Measurements from ENCODE around the gene CD58.
"Not testable (repeated sequence)": the region's sequence is repeated elsewhere in the genome, so short reads cannot be mapped to it uniquely, and the experiment has no call there.

DNA sequence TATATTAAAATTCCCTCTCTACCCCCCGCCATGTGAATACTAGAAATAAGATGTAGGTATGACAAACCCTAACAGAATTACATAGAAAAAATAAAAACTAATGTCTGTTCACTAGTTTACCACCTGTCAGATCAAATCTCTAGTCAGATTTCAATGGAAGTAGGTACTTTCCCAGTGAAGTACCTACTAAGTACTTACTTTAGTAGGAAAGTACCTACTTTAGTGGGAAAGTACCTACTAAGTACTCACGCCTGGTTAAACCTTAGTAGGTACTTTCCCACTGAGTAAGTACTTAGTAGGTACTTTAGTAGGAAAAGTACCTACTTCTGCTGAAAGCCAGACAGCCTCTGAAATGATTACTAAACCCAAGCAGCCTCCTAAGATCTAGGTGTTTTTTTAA lies 38.0 kb upstream of the CD58 start:
- TF ChIP-seq, protein P1, sequence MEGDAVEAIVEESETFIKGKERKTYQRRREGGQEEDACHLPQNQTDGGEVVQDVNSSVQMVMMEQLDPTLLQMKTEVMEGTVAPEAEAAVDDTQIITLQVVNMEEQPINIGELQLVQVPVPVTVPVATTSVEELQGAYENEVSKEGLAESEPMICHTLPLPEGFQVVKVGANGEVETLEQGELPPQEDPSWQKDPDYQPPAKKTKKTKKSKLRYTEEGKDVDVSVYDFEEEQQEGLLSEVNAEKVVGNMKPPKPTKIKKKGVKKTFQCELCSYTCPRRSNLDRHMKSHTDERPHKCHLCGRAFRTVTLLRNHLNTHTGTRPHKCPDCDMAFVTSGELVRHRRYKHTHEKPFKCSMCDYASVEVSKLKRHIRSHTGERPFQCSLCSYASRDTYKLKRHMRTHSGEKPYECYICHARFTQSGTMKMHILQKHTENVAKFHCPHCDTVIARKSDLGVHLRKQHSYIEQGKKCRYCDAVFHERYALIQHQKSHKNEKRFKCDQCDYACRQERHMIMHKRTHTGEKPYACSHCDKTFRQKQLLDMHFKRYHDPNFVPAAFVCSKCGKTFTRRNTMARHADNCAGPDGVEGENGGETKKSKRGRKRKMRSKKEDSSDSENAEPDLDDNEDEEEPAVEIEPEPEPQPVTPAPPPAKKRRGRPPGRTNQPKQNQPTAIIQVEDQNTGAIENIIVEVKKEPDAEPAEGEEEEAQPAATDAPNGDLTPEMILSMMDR (IDR thresholded peaks at IDR 0.05) = not testable (repeated sequence)
- TF ChIP-seq POLR2A, EP300 (IDR thresholded peaks at IDR 0.05): not testable (repeated sequence)
